A673 (cell line): Measurements from ENCODE around the gene PFKP. TPM values are rescaled to one million over a fixed set of nuclear protein-coding genes. Genes with fewer than 3 reads are reported as not detected.

ENCODE experiments used
- BruUV-seq: library from RNA; stranded (reverse); fragments of 400-500 nt; replicated peaks from 2 replicates; lab custom pipeline; 2021; lab: Mats Ljungman, UMichigan
- CTCF ChIA-PET: fragments of 300-600 bp; sonication (Branson Sonifier 250); formaldehyde crosslinking; loops from one replicate; lab custom pipeline; 2022; ENCODE audit warnings: antibody characterized with exemption; lab: Charles Lee
- POLR2A ChIA-PET: fragments of 300-600 bp; sonication (Branson Sonifier 250); formaldehyde crosslinking; loops from one replicate; lab custom pipeline; 2022; ENCODE audit warnings: antibody characterized with exemption; ENCODE audit not compliant: low non-redundant PET; lab: Charles Lee
- DNase-seq: peaks from one replicate; pipeline ENCODE4 v3.0.0-alpha.2; 2015; ENCODE audit warnings: low spot score
- H3K27ac ChIP-seq: fragments of 200-600 bp; sonication (generic); 2 replicates; pipeline ENCODE4 v1.5.1; 2016; ENCODE audit warnings: mixed run types, low read depth, mild to moderate bottlenecking, mixed read lengths, antibody characterized with exemption, low read length; ENCODE audit not compliant: poor library complexity, severe bottlenecking
- H3K27me3 ChIP-seq: fragments of 200-600 bp; sonication (generic); replicated peaks from 2 replicates; pipeline ENCODE4 v1.6.1; 2017; ENCODE audit warnings: mixed run types, low read depth, mild to moderate bottlenecking, mixed read lengths, antibody characterized with exemption, low read length; ENCODE audit not compliant: insufficient read depth, poor library complexity
- H3K36me3 ChIP-seq: fragments of 200-600 bp; sonication (generic); 2 replicates; pipeline ENCODE4 v1.6.1; 2016; ENCODE audit warnings: mixed run types, mild to moderate bottlenecking, mixed read lengths, antibody characterized with exemption, low read length; ENCODE audit not compliant: insufficient read depth, poor library complexity, severe bottlenecking
- H3K4me1 ChIP-seq: fragments of 200-600 bp; sonication (generic); 2 replicates; pipeline ENCODE4 v1.6.1; 2017; ENCODE audit warnings: mixed run types, mild to moderate bottlenecking, mixed read lengths, antibody characterized with exemption, low read length; ENCODE audit not compliant: insufficient read depth, poor library complexity, severe bottlenecking
- H3K4me3 ChIP-seq: fragments of 200-600 bp; sonication (generic); 2 replicates; pipeline ENCODE4 v1.5.1; 2016; ENCODE audit warnings: low read depth, mixed run types, mild to moderate bottlenecking, mixed read lengths, low read length; ENCODE audit not compliant: poor library complexity, severe bottlenecking
- H3K9me3 ChIP-seq: fragments of 200-600 bp; sonication (generic); 2 replicates; pipeline ENCODE4 v1.6.1; 2016; ENCODE audit warnings: mixed run types, low read depth, mild to moderate bottlenecking, mixed read lengths, antibody characterized with exemption, low read length; ENCODE audit not compliant: poor library complexity, severe bottlenecking
- CTCF ChIP-seq: fragments of 300-800, 200-600 bp; sonication (generic); conservative IDR thresholded peaks from 2 replicates; pipeline ENCODE4 v1.5.1; 2017; ENCODE audit warnings: low read depth, mild to moderate bottlenecking, antibody characterized with exemption, low read length, moderate library complexity, mixed read lengths
- EZH2 ChIP-seq: fragments of 200-600 bp; sonication (generic); IDR thresholded peaks from 2 replicates; pipeline ENCODE4 v1.6.1; 2017; ENCODE audit warnings: borderline replicate concordance, low read depth, mild to moderate bottlenecking, mixed read lengths, antibody characterized with exemption, low read length; ENCODE audit not compliant: poor library complexity, severe bottlenecking
- intact Hi-C: fragments of 100-400 bp; cut with micrococcal nuclease; formaldehyde crosslinking; loops from one replicate; pipeline ENCODE4 v1.10.0; 2022; ENCODE audit not compliant: unreplicated experiment
- total RNA-seq: library from RNA; stranded (reverse); gene quantifications from 2 replicates; pipeline ENCODE4 v1.2.3, GENCODE V29; 2021

The PFKP gene
- total RNA-seq, 1 experiment from 2014 or later = 232 TPM

- Histone ChIP-seq H3K4me3 (no peak overlapping the region), H3K9me3 (no peaks in the 10 kb centered on the region), H3K36me3 (peaks cover 2% of the 10 kb centered on the region), H3K27me3 (no peaks in the 10 kb centered on the region), H3K4me1 (peaks cover 33% of the 10 kb centered on the region), H3K27ac (no peak overlapping the region)
- no TSS peak for BruUV-seq
- TF ChIP-seq EZH2 (no peak), CTCF (no peak)
- POLR2A ChIA-PET = no interaction called here
- CTCF ChIA-PET = no interaction called here
- intact Hi-C loops = no loop called here
- no peak for DNase-seq
These were observed 24.6 kb downstream of the PFKP start for GRCh38 chr10:3091921-3092320.

- ChIA-PET CTCF (no interaction called here), POLR2A (no interaction called here)
- no peak for DNase-seq
- no peak for TF ChIP-seq EZH2
- TF ChIP-seq CTCF = no peak
- H3K27ac ChIP-seq = peak overlapping the region; percentile 97
- intact Hi-C loops = no loop called here
- no peaks in the 10 kb centered on the region for H3K27me3 ChIP-seq
- H3K4me1 ChIP-seq = peaks cover 37% of the 10 kb centered on the region
- no peaks in the 10 kb centered on the region for H3K9me3 ChIP-seq
- H3K36me3 ChIP-seq = peaks cover 2% of the 10 kb centered on the region
- H3K4me3 ChIP-seq = no peak overlapping the region
- BruUV-seq = no TSS peak
These were observed 26.6 kb downstream of the PFKP start for GRCh38 chr10:3093996-3094395.

GRCh38 chr10:3094609-3095036, 27.3 kb downstream of the PFKP start:
- no peak for TF ChIP-seq CTCF
- no peak for TF ChIP-seq EZH2
- CTCF ChIA-PET = no interaction called here
- DNase-seq = no peak
- Histone ChIP-seq H3K27ac (peak overlapping the region; percentile 97), H3K27me3 (no peaks in the 10 kb centered on the region), H3K9me3 (no peaks in the 10 kb centered on the region), H3K4me1 (peaks cover 42% of the 10 kb centered on the region), H3K36me3 (peaks cover 3% of the 10 kb centered on the region), H3K4me3 (no peak overlapping the region)
- intact Hi-C loops = no loop called here
- POLR2A ChIA-PET = interaction anchor here (0.6 kb wide), 1 partner anchor 27 kb away, joined by 4 read pairs; no protein-coding TSS in a partner anchor
- BruUV-seq = no TSS peak
